Activated CD4-positive, CD25-positive, alpha-beta regulatory T cell treated with anti-CD3 and anti-CD28 coated beads, Interleukin-2, amount 50 U/mL, for 72 hours (primary cell): Measurements from ENCODE around the gene LRRC59.
A peak's percentile ranks its signal among the peaks of the same experiment; 100 is the strongest.

Experiments
- DNase-seq: peaks from one replicate; pipeline ENCODE4 v3.0.0; 2021

Gene LRRC59

DNA sequence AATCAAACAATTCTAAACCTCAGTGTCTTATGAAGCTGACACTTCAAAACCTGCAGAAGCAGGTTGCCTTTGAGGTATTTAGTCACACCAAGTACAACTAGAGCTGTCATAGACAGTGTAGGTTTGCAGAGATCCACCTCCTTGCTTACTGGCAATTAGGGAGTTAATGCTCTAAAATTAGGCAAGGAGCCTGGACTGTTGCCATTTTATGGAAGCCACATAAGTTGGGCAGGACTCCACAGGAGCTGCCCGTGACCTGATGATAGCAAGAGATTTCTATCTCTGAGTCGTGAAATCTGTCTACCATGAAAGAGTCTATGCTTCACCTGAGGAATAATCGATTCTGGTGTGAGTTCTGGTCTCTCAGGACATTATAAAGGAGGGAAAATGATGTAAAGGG is 15.4 kb downstream of the LRRC59 start:
- DNase-seq: no peak

DNA sequence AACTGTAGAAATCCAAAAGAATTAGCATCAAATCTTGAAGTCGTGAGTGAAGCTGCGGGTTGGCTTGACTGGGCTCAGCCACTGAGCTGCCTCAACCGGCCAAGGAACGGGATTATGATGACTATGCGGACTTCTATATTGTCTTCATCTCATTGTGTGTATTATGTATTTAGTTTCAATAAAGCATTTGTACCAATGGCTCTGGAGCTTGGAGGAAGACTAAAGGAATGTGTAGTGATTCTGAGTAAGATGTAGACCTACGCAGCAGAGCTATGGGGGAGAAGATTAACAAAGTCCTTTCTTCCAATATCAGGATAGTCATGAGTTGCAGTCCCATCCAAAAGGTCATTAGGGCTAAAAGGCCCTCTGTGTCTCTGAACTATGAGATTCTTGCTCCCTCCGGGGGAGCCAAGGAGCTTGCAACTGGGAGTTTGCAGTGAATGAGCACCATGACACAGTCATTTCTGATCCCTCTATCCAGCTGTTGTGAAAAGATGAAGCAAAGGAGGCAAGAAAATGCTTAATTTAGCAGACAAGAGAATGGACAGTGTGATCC is 16.0 kb downstream of the LRRC59 start:
- DNase-seq: no peak

DNA sequence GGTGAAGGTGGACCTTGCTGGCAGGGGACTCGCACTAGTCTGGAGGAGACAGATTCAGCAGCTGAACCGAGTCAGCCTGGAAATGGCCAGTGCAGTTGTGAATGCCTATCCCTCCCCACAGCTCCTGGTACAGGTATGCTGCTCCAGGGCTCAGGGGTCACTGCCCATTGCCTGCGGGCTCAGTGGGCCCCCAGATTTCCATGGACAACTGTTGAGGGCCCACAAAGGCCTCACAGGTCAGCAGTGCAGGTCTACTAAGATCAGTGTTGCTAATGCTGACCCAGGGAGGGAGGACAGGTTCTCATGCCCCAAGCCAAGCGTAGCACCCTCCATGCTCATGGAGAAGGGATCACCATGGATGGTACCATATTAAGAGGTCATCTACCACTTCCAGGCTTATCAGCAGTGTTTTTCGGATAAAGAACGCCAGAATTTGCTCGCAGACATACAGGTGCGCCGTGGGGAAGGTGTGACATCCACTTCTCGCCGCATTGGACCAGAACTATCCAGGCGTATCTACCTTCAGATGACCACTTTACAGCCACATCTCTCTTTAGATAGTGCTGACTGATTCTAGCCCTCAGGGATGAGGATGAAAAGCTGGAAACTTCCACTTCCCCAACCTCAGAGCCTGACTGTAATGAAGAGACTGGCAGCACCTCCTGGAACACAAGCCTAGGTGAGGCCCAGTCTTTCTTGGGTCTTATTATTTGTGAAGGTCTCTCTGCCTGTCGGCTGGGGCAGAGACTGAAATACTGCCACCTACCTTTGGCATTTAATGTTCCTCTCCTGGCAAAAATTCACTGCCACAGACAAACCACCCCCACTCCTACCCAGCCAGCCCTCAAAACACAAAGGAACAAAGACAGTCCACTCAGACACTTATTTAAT is 16.7 kb downstream of the LRRC59 start:
- no peak for DNase-seq

DNA sequence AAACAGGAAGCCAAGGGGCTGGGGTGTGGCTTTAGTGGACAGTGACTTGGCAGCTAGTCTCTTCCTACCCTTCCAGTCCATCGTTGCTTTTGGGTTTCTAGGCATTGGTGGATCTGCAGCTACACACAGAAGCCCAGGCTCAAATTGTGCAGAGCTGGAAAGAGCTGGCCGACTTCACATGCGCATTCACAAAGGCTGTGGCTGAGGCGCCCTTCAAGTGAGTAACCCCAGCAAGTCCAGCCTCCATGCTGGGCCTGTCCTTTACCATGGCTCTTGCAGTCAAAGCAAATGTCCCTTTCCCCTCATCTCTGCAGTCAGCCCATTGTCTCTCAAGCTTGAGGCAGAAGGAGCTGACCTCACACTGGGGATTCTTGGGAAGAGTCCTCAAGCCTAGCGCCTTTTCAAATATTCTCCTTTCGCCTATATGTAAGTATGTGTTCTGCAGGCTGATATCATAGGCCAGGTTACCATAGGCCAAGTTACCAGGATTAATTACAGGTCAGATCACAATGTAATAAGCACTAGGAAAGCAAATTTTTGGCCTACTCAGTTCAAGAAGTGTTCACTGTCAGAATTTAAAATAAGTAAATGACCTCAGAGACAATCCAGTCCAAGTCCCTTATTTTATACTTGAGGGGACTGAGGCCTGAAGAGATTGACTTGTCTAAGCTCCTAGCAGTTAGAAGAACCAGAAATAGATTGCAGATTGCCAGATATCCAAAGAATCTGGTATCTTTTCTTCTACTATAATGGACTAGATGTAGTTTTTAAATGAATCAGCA is 17.8 kb downstream of the LRRC59 start:
- no peak for DNase-seq

DNA sequence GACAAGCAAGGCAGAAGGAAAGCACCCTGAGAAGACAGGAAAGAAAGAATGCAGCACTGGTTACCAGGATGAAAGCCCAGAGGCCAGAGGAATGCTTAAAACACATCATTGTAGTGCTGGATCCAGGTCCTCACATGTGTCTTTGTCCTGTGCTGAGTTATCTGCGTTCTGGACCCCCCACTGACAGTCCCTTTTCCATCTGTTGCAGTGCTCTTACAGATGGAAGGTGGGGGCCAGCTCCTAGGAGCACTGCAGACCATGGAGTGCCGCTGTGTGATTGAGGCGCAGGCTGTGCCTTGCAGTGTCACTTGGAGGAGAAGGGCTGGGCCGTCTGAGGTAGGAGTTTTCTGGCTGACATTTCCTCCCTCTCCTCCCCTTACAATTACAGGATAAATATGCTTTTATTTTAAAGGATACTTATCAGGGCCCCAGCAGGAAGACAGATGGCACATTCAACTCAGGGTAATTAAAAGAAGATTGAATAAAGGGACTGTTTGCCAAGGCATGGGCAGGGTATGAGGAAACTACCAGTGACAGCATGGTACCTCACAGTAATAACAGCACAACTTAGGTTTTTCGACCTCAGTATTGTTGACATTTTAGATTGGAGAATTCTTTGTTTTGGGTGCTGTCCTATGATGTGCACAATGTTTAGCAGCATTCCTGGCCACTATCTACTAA is 21.3 kb downstream of the LRRC59 start:
- DNase-seq: no peak

DNA sequence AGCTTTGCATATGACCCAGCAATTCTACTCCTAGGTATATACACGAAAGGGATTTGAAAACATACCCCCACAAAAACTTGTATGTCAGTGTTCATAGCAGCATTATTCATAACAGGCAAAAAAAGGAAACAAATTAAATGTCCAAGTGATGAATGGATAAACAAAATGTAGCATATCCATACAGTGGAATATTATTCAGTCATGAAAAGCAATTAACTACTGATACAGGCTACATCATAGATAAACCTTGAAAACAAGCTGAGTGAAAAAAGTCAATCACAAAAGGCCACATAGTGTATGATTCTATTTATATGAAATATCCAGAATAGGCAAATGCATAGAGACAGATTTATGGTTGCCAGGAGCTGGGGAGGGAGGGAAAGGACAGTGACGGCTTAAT is 23.6 kb downstream of the LRRC59 start:
- DNase-seq: no peak

DNA sequence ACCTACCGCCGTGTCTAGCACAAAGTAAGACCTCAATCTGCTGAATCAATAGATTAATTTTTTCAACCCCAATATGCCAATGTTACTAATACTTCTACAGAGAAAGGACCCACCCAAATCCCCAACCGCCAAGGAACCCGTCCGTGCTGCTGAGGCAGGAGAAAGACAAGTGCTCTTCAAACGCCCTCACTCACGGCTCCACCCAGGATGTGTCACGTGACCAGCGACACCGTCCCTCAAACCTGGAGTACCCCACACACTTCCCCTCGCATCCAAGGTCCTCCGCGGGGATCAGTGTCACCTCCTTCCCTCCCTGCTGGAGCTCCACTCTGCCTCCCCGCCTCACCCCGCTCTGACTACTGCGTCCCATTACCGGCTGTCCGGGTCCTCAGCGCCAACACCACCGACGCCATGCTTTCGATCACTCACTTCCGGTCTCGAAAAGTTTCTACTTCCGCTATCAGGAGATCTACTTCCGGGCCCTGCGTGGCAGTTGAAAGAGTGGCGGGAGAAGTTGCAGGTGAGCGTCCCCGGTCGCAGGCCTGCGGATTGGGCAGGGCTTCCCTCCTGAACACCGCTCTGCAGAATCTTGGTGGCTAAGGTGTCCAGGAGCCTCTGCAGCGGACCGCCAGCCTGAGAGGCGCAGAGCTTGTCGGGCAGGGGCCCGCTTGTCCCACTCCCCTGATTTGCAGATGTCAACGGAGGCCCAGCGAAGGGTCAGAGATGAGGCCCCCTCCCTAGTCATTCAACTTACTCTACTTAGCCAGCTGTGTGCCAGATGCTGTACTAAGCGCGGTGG is 24.4 kb downstream of the LRRC59 start, which contains the start of the genes EME1 and MRPL27:
Gene EME1, plus strand, starts transcription at position 472 of the 799 bp plus-strand sequence. CDS start 1,980 bp downstream, outside the sequence.
Gene MRPL27, minus strand, starts transcription at position 427 of the 799 bp plus-strand sequence. Its CDS starts 14 bp downstream, at position 413.
- peak; percentile 87 for DNase-seq

DNA sequence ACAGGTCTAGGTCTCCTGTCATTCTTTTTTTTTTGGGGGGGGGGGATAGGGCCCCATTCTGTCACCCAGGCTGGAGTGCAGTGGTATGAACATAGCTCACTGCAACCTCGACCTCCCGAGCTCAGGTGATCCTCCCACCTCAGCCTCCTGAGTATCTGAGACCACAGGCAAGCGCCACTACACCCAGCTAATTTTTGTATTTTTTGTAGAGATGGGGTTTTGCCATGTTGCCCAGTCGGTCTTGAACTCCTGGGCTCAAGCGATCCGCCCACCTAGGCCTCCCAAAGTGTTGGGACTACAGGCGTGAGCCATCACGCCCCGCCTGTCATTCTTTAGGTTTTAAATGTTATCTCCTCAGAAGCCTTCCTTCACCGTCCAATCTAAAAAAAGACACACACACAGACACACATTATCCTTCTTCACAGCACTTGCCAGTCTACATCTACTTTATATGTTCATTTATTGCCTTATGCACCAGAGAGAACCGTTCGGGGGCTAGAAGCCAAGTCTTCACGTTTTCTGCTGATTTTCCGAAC is 25.0 kb downstream of the LRRC59 start:
- no peak for DNase-seq

DNA sequence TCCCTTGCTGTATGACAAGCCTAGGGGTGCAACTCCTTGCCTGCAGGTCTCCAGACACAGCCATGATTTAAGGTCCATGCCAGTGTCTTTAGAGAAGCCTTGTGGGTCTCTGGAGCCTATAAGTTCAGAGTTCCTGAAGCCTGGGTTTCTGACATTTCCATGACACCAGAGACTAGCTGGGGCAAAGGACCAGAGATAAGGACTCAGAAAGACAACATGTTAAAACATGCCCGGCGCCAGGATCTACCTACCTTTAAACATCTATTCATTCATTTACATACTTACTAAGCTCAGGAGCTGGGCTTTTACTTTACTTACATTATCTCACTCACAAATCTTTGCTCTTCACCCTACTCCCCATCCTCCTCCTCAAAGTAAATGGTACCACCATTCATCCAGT is 25.8 kb downstream of the LRRC59 start:
- no peak for DNase-seq

DNA sequence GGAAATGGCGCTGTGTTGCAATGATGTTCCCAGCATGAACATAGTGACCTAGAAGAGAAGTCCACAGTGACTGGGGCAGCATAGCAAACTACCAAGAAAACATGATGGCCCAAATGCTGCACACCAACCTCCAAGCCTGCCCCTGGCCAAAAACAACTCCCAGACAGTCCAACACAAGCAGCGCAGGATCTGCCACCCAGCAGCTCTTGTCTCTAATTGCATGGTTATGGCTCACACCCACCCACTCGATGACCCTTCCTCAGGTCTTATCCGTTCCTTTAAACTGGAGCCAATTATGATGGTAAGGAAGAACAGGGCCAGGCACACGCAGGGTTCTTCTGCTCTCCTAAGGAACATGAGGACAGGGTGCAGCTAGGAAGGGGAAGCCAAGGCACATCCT is 27.3 kb downstream of the LRRC59 start:
- DNase-seq: no peak

DNA sequence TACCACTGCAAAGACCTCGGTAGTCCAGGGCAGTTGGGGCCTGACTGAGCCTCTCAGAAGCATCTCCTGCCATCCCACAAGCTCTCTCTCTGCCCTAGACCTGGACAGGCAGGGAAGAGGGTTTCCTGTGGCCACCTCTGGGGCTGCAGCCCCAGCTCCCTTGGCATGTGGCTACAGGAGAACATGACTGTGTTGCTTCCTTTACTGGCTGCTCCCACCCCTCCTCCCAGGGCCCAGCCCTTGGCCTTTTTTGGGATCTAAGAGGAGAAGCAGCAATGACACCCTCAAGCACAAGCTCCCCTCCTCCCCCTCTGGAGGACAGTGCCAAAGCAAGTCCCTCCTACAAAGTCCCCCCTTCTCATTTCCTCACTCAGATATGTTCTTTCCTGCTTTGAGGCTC is 29.9 kb downstream of the LRRC59 start:
- DNase-seq: no peak

DNA sequence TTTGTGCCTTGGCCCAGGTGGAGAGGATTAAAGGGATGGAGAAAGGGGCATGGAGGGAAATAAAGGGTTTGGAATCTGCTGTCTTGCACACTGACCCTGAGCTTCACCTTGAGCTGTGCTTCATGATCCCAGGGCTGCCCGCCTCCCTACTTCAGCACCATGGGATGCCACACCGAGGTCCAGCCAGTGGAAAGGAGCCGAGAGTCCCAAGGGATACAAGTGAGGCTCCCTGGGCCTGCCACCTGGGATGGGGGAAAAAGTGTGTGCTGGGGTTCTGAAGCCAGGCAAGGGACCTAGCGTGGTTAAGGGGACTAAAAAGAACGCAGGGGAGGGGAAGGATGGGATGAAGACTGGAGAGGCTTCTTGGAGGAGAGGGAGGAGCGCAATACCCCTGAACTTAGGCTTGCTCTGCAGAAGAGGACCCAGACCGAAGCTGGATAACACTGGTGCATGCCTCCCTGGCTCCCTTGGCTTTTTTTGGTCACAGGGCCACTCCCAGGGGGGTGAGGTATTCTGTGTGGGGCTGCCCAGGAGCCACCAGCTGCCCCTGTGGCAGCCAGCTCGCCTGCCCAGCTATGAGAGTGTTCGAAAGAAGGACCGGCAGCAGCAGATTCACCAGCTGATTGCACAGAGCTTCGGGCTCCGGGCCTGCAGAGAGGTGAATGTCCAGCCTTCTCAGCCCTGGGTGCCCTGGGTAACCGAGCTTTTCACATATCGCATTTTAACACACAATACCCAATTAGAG is 31.5 kb downstream of the LRRC59 start:
- no peak for DNase-seq

DNA sequence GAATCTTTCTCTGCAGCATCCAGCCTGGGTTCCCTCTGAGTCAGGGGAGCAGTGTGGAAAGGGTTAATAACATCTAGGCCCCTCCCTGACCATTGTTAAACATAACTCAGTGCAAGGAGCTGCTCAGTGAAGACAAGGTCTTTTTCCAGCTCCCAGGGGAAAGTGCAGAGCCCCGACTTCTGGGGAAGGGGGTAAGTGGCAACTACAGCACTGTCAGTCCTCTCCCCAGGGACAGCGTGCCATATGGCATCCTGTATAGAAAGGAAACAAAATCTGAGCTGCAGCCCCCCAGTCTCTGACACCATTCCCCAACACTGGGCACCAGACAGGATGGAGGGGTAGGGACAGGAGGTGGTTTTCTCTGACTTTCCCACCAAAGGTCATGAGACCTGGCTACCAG is 32.2 kb downstream of the LRRC59 start:
- no peak for DNase-seq

DNA sequence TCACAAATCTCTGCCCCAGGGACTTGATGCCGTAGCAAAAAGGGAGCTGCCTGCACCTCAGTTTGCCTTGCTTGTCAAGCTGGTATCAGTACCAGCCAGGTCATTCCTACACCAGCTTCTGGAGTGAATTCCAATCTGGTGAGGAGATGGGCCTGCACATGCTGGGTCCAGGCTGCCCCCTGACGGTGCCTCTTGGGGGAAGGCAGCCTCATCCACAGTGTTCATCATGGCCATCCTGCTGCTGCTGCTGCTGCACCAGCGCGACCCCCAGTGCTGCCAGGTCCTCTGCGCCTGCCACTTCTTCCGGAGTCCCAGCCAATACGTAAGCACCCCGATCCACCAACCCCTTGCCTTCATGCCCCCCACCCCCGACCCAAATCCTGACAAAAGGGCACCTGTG is 32.6 kb downstream of the LRRC59 start:
- no peak for DNase-seq

DNA sequence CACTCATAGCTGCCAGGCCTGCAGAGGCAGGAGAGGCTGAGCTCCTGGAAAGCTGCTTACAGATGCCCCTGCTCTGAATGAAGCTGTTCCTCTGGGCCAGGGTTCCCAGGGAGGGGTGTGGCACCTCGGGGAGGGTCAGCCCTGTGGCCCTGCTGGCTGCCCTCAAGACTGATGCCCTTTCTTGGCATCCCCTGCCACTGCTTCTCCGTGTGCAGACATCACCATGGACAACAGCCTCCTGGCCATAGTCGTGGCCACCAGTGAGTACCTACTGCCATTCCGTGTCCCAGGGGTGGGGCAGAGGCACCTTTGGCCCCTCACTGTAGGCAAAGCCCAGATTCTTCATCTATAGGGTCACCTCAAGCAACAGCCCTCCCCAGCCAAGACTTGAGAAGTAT is 33.3 kb downstream of the LRRC59 start:
- DNase-seq: no peak

DNA sequence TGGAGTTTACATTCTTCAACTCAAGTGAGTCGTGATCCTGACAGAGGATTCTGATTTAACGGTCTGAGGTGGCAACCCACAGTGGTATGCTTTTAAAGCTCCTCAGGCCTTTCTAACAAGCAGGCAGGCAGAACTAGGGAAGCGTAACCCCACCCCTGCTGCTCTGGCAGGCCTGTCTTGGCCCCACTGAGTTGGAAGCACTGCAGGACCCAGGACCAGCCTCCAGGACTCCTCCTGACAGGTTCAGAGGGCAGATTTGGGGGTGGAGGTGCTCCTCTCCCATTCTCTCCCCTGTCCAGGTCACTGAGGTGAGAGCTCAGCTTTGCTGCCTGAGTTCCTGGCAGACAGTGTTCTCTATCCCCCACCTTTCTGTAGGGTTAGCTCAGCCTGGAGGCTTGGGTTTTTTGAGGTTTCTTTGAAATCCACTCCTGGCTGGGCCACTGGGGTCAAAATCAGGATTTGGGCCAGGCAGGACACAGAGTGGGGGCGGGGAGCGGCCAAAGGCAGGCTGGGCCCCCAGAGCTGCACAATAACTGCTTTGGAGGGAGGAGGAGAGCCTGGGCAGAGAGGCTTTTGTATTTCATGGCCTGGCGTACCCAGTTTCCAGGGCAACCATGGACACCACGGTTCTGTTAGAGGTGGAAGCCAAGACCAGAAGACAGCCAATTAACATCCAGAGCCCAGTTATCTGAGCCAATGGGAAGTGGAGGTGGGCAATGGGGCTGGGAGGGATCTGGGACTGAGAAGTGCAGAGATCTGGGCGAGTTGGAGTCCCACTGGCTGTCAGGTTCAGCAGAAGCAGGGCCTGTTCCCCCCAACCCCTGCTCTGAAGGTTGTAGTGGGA is 33.9 kb downstream of the LRRC59 start:
- no peak for DNase-seq

DNA sequence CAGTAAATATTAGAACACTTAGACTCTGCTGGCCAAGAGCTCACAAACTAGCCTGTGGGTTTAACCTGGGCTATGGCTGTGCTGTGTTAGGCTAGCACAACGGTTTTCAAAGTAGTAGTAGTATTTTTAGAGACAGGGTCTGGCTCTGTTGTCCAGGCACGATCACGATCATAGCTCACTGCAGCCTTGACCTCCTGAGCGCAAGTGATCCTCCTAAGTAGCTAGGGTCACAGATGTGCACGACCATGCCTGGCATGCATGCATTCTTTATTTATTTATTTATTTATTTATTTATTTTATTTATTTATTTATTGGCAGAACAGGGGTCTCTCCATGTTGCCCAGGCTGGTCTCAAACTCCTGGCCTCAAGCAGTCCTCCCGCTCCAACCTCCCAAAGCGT is 34.7 kb downstream of the LRRC59 start:
- DNase-seq: no peak

DNA sequence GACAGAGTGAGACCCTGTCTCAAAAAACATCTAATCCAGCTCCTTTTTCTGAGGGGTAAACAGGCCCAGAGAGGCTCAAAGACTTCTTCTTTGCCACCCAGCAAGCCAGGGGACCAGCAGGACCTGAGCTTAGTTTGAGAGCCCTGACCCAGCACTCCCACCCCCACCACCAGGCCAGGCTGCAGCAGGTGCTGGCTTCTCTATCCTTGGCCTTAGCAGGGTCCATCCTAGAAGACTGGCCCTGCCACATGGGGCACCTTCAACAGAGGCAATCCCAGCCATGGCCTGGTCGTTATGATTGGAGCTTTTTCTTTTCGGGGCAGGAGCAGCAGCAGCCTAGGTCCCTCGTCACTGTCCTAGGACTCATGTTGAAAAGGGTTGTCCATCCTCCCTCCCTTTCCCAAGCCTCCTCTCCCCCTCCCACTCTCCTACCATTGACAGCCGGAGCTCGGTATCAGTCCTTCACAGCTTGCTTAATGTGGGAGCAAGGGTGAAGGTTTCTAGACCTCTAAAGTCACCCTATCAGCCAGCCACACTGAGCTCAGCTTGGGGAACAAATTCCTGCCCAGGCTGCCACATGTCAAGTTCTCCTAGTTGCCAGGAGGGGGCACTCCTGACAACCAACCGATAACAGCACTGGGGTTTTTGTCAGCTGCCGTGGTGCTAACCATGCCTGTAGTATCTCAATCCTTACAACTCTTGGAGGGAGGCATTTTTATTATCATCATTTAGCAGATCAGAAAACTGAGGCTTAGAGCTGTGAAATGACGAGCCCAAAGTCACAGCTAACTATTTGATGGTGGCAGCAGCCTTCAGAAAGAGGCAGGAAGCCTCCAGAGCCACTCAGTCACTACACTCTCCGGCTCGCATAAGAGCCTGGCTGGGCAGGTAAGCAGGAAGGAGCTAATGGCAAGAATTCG is 35.5 kb downstream of the LRRC59 start:
- DNase-seq: no peak
